ENCODE results near the gene AOC3. TPM values are rescaled to one million over a fixed set of nuclear protein-coding genes. Genes with fewer than 3 reads are reported as not detected.

AOC3 gene
- total and polyA plus RNA-seq, 2 of the 4 experiments (the other 2 are of a cell fraction) = 0.17 TPM; not detected in 1

DNA sequence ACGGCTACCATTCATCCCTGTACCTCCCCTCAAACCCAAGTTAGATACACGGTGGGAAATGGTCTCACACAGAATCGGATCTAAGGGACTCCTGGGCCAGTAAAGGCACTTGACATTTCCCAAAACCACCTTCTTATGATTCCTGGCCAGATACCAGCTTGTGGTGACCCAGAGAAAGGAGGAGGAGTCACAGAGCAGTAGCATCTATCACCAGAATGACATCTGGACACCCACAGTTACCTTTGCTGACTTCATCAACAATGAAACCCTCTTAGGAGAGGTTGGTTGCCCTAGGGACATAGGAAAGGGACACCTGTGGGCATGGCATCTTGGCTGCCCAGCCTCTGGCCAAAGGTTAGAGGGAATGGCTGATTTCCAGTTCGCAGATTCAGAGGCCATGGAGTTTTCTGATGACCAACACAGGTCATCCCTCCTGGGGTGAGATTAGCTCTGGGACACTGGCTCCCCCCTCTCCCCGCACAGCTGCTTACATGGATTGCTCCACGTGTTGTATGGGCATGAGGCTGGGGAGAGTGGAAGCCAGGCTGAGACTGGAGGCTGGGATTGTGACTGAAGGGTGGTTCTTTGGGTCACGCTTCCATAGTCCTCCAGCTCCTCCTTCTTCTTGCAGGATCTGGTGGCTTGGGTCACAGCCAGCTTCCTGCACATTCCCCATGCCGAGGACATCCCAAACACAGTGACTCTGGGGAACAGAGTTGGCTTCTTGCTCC lies 1.4 kb upstream of the AOC3 start:
- peaks cover 12% of the 10 kb centered on the region for H3K36me3 ChIP-seq (ENCODE audit: control insufficient read depth, insufficient read depth, low read length)
- H2BK5ac ChIP-seq (ENCODE audit: low read depth, low read length, poor library complexity, severe bottlenecking) = no peak overlapping the region
- no peak overlapping the region for H2AK9ac ChIP-seq (replicated peaks; ENCODE audit: low read depth, low read length, poor library complexity)
- ATAC-seq (ENCODE audit: low read depth) (no peak), DNase-seq (no peak)
- peaks cover 7% of the 10 kb centered on the region for H4K20me1 ChIP-seq (ENCODE audit: insufficient read depth, low read length)
- H2AK5ac ChIP-seq (ENCODE audit: low read depth, low read length) = no peak overlapping the region
- H3K4me2 ChIP-seq (ENCODE audit: low read depth, low read length) = no peak overlapping the region
- dilution Hi-C loops (cut with HindIII; ENCODE audit: low sequenced_read_pairs, unreplicated experiment) (no loop called here), intact Hi-C loops (cut with micrococcal nuclease) (no loop called here), in situ Hi-C loops (cut with MboI; ENCODE audit: low sequenced_read_pairs) (no loop called here)
- no peak for TF ChIP-seq MAZ (IDR thresholded peaks at IDR 0.05; ENCODE audit: borderline replicate concordance, low read depth, low read length)
- TF ChIP-seq MXI1 (IDR thresholded peaks at IDR 0.05; ENCODE audit: borderline replicate concordance, low read depth, low read length) = no peak
- no peak for TF ChIP-seq FOS (IDR thresholded peaks at IDR 0.05; ENCODE audit: low read depth, low read length)
- TF ChIP-seq MAFK (IDR thresholded peaks at IDR 0.05; ENCODE audit: low read depth, low read length) = no peak
- TF ChIP-seq, protein P1, sequence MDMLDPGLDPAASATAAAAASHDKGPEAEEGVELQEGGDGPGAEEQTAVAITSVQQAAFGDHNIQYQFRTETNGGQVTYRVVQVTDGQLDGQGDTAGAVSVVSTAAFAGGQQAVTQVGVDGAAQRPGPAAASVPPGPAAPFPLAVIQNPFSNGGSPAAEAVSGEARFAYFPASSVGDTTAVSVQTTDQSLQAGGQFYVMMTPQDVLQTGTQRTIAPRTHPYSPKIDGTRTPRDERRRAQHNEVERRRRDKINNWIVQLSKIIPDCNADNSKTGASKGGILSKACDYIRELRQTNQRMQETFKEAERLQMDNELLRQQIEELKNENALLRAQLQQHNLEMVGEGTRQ (IDR thresholded peaks at IDR 0.05; ENCODE audit: low read depth, low read length) = no peak
- TF ChIP-seq BHLHE40 (IDR thresholded peaks at IDR 0.05; ENCODE audit: low read depth, low read length) = no peak
- TF ChIP-seq POLR2A (IDR thresholded peaks at IDR 0.05; ENCODE audit: low read depth, low read length) = no peak
- TF ChIP-seq RFX5 (IDR thresholded peaks at IDR 0.05; ENCODE audit: low read depth, low read length) = no peak
- TF ChIP-seq CHD1 (IDR thresholded peaks at IDR 0.05; ENCODE audit: low read depth, low read length) = no peak
- TF ChIP-seq RAD21 (IDR thresholded peaks at IDR 0.05; ENCODE audit: low read length) = no peak
- TF ChIP-seq NFE2L2 (IDR thresholded peaks at IDR 0.05; ENCODE audit: low read depth, low read length) = no peak
- no peak for TF ChIP-seq RCOR1 (IDR thresholded peaks at IDR 0.05; ENCODE audit: insufficient replicate concordance, low read length)
- TF ChIP-seq, protein P2, sequence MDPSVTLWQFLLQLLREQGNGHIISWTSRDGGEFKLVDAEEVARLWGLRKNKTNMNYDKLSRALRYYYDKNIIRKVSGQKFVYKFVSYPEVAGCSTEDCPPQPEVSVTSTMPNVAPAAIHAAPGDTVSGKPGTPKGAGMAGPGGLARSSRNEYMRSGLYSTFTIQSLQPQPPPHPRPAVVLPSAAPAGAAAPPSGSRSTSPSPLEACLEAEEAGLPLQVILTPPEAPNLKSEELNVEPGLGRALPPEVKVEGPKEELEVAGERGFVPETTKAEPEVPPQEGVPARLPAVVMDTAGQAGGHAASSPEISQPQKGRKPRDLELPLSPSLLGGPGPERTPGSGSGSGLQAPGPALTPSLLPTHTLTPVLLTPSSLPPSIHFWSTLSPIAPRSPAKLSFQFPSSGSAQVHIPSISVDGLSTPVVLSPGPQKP (IDR thresholded peaks at IDR 0.05; ENCODE audit: borderline replicate concordance, low read depth, low read length) = no peak
- no peak for TF ChIP-seq CEBPB (IDR thresholded peaks at IDR 0.05; ENCODE audit: low read depth, low read length)
- H4K8ac ChIP-seq (ENCODE audit: low read depth in 2 of 2, low read length in 2 of 2) = no peak overlapping the region
- peaks cover 4% of the 10 kb centered on the region; the same call in 1 of the 2 replicates for H3K4me1 ChIP-seq (ENCODE audit: control insufficient read depth, insufficient read depth, low read length)
- no peak overlapping the region for H3K18ac ChIP-seq (ENCODE audit: low read depth, low read length)
- no peak overlapping the region for H3K14ac ChIP-seq (replicated peaks; ENCODE audit: low read depth, low read length)
- no peak overlapping the region for H4K91ac ChIP-seq (ENCODE audit: insufficient read depth, low read depth, low read length)
- no TSS peak for BruUV-seq (replicated peaks)
- H3K56ac ChIP-seq (ENCODE audit: extremely low read depth, insufficient read depth, low read length) = no peak overlapping the region
- H4K5ac ChIP-seq (ENCODE audit: low read depth, low read length) = no peak overlapping the region
- 0 out of 4 replicates have a peak, but pooled peaks cover 0 to 3% of the 10 kb centered on the region in 2 experiments for H3K79me1 ChIP-seq (ENCODE audit: low read depth in 1 of 2, low read length in 2 of 2)
- peaks cover 7% of the 10 kb centered on the region for H3K27me3 ChIP-seq (ENCODE audit: control insufficient read depth, insufficient read depth, low read length)
- H3K9me3 ChIP-seq (ENCODE audit: control insufficient read depth, insufficient read depth, low read length) = no peaks in the 10 kb centered on the region
- H3K9me1 ChIP-seq (ENCODE audit: insufficient read depth, low read length) = peaks cover 8% of the 10 kb centered on the region; the same call in 1 of the 2 replicates
- H3K23ac ChIP-seq (ENCODE audit: low read depth, low read length) = no peak overlapping the region
- CTCF ChIA-PET = interaction anchor here (0.6 kb wide), 1 partner anchor 1244 kb away, joined by 3 read pairs; no protein-coding TSS in a partner anchor
- H2BK20ac ChIP-seq (ENCODE audit: low read depth, low read length) = no peak overlapping the region
- H2BK120ac ChIP-seq (ENCODE audit: low read depth, low read length) = no peak overlapping the region
- no peak overlapping the region for H3K27ac ChIP-seq (ENCODE audit: insufficient read depth, low read length)
- no peak overlapping the region for H3K4me3 ChIP-seq (ENCODE audit: insufficient read depth, low read depth, low read length)
- no peak overlapping the region for H2AFZ ChIP-seq (replicated peaks; ENCODE audit: low read length, poor library complexity)
- no peak overlapping the region for H3K4ac ChIP-seq (ENCODE audit: low read depth, low read length)
- no peak overlapping the region for H2BK15ac ChIP-seq (ENCODE audit: low read depth, low read length)
- POLR2A ChIA-PET (ENCODE audit: unreplicated experiment) = interaction anchor here (0.6 kb wide), 1 partner anchor 466 kb away, joined by 4 read pairs; no protein-coding TSS in a partner anchor
- H3K9ac ChIP-seq (ENCODE audit: low read depth, low read length) = no peak overlapping the region
- no CpG with 5 or more reads among the region's 8 CpGs for WGBS, 2 experiments (ENCODE audit: extremely low coverage in 2 of 2, insufficient read length in 1 of 2)

All from IMR-90 (cell line).